ENCODE results near the gene COX8A.
"Not testable (repeated sequence)": the region's sequence is repeated elsewhere in the genome, so short reads cannot be mapped to it uniquely, and the experiment has no call there.

Gene COX8A

GRCh38 chr11:63974259-63975143 is at the start of gene COX8A:
TSS of gene COX8A (plus strand) at chr11:63974620. CDS start at chr11:63974681, 61 bp downstream.
- DNase-seq (ENCODE audit: low read depth in 2 of 3, low spot score in 1 of 3): peak; percentile 92 to 95 (median 95)

DNA sequence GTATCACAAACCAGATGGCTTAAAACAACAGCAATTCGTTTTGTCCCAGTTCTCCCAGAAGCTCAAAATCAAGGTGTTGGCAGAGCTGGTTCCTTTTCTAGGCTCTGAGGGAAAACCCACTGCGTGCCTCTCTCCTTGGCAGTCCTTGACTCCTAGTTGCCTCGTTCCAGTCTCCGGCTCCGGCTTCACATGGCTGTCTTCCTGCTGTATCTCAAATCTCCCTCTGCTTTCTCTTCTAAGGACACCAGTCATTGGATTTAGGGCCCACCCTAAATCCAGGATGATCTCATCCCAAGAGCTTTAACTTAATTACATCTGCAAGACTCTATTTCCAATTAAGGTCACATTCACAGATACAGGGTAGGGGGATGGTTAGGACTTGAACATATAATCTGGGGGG is 44.8 kb upstream of the COX8A start:
- no peak for DNase-seq (ENCODE audit: low read depth in 2 of 3, low spot score in 1 of 3)

DNA sequence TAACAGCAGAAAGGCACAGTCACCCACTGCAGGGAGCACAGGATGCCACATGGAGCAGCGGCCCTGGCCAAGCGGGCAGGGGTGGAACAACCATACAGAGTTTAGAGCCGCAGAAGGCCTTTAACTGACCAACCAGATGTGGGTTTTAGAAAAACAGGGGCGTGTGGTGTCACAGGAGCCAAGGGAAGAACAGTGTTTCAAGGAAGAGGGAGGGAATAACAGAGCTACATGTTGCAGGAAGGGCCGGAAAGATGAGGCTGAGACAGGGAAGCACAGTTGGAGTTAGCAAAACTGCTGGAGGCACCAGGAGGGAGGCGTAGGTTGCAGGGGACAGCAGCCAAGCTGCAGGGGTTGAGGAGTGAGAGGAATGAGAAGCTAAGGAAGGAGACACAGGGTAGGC is 43.4 kb upstream of the COX8A start:
- no peak for DNase-seq (ENCODE audit: low read depth in 2 of 3, low spot score in 1 of 3)

GRCh38 chr11:63931876-63932275 is 42.5 kb upstream of the COX8A start:
- DNase-seq (ENCODE audit: low read depth in 2 of 3, low spot score in 1 of 3): no peak

- no peak for DNase-seq (ENCODE audit: low read depth in 2 of 3, low spot score in 1 of 3)
Observed at GRCh38 chr11:63933459-63933858, 41.0 kb upstream of the COX8A start.

- no peak for DNase-seq (ENCODE audit: low read depth in 2 of 3, low spot score in 1 of 3)
Observed at GRCh38 chr11:63937713-63938478, 36.5 kb upstream of the COX8A start.

DNA sequence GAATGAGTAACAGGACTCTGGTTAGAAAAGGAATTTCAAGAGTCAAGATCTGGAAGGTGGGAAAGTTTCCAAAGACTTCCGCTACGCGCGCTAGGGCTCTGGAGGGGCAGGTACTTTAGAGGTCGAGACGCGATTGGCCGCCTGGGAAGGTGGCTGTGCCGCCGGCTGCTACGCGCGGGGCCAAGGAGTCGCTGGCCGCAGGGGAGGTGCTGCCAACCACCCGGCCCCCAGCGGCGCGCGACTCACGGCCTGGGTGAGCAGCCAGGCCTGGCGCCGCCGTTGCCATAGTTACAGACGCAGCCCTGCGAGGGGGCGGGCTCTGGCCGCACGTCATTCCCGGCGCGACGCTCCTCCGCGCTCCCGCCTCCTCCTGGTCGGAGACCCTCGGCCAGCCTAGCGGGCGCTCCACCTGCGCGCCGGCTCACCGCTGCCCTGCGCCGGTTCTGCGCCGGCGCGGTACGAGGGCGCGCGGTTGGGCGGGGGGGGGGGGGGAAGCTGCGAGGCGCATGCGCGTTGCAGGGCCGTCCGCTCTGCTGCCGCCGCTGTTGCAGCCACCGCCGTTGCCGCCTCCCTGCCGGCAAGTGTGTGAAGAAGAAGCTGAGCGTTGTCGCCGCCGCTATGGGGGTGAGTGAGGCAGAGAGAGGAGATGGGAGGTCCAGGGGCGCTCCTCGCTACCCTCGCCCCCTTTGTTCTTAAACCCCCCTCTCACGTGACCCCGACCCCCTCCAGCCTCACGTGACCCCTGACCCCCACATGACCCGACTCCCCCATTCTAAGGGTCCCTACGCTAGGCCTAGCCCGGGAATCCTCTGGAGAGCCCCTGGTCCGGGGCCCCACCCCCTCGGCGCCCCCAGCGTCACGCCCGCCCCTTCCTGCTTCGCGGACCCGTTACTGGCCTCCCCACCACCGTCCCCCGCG is 35.7 kb upstream of the COX8A start, which contains the start of gene NAA40:
TSS of gene NAA40 (plus strand) at position 524 of the 918 bp plus-strand sequence. CDS start at position 619, 95 bp downstream.
- peak; percentile 87 to 93 (median 92) for DNase-seq (ENCODE audit: low read depth in 2 of 3, low spot score in 1 of 3)

DNA sequence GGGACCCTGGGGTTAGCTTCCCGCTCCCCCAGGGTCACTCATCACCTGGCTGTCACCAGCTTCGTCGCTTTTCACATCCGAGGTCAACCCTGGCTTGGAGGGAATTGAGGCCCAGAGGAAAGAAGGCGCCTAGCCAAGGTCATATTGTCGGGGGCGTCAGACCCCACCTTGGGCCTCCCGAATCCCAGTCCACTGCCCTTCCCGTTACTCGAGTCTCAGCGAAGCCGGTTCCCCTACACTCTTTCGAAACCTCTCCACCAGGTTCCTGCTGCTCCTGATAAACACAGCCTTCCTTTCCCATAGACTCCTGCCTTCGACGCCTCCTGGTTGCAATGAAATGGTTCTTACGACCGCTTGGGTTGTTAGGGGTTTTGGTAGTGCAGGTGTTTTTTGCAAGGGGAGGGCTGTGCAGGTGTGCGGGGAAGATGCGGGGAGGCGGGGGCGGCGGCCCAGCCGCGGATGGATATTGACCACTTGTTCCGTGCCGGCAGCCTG is 35.0 kb upstream of the COX8A start:
- DNase-seq (ENCODE audit: low read depth in 2 of 3, low spot score in 1 of 3): no peak

- no peak for DNase-seq (ENCODE audit: low read depth in 2 of 3, low spot score in 1 of 3)
Observed at GRCh38 chr11:63940786-63941185, 33.6 kb upstream of the COX8A start.

DNA sequence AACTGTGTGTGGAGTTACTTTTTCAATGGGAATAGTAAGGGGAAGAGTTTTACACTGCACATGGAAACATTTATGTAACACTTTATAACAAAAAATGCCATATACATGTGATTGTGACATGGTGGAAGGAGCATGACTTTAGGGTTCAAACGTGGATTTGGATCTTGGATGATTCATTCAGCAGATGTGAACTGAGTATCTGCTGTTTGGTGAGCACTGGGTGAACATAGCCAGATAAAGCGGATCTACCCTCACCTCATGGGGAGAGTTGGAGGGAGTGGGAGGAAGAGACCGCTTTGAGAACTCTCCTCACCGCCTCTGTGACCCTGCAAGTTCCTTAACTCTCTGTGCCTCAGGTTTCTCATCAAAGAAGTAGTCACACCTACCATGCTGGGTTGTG is 32.5 kb upstream of the COX8A start:
- no peak for DNase-seq (ENCODE audit: low read depth in 2 of 3, low spot score in 1 of 3)

- no peak for DNase-seq (ENCODE audit: low read depth in 2 of 3, low spot score in 1 of 3)
Observed at GRCh38 chr11:63942803-63943202, 31.6 kb upstream of the COX8A start.

GRCh38 chr11:63944987-63945386 is 29.4 kb upstream of the COX8A start:
- DNase-seq (ENCODE audit: low read depth in 2 of 3, low spot score in 1 of 3): no peak

- peak; percentile 17 to 32 (median 30) for DNase-seq (ENCODE audit: low read depth in 2 of 3, low spot score in 1 of 3)
Observed at GRCh38 chr11:63945477-63946163, 28.8 kb upstream of the COX8A start.

DNA sequence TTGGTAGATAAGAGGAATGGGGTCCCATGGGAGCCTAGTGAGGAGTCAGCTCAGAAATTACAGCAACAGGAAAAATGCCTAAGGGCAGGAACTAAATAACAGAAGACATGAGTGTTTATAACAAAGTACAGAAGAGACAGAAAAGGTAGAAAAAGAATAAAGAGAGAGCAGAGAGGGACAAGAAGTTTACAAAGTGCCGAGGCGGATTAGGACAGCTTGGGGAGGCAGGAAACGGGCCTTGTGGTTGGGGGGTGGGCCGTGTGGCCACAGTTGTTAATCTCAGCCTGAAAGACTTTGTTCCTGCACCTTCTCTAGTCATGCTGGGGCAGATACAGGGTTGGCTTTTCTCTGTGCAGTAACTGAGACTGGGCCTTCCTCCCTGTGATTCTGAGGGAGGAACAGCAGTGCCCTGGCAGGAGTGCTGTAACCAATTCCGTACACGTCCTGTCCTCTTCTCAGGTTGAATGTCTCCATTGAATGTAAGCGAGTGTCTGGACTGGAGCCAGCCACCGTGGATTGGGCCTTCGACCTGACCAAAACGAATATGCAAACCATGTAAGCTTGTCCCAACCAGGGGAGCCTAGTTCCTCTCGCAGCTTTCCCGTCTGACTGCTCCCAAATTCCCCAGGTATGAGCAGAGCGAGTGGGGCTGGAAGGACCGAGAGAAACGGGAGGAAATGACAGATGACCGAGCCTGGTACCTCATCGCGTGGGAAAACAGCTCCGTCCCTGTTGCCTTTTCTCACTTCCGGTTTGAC is 22.5 kb upstream of the COX8A start:
- DNase-seq (ENCODE audit: low read depth in 2 of 3, low spot score in 1 of 3): no peak

DNA sequence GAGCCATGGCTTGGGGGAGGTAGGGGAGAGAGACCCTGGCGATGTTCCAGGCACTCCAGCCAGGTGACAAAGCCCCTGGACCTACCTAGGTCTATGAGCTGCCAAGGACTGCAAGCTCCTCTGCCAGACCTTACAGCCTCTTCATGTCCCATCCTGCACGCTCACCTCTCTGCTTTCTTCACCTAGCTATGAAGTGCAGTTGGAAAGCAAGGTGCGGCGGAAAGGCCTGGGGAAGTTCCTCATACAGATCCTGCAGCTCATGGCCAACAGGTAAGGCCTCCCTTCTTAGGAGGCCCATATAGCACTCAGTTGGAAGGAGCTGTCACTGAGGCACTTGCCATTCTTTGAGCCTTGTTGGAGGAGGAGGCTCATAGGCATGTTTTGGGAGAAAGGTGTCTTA is 21.9 kb upstream of the COX8A start:
- no peak for DNase-seq (ENCODE audit: low read depth in 2 of 3, low spot score in 1 of 3)

GRCh38 chr11:63958008-63958407 is 16.4 kb upstream of the COX8A start:
- DNase-seq (ENCODE audit: low read depth in 2 of 3, low spot score in 1 of 3): no peak

GRCh38 chr11:63961608-63962412 is 12.6 kb upstream of the COX8A start:
- no peak for DNase-seq (ENCODE audit: low read depth in 2 of 3, low spot score in 1 of 3)

- not testable (repeated sequence) for DNase-seq (ENCODE audit: low read depth in 2 of 3, low spot score in 1 of 3)
Observed at GRCh38 chr11:63963895-63964294, 10.5 kb upstream of the COX8A start.

GRCh38 chr11:63966444-63966843 is 8.0 kb upstream of the COX8A start:
- DNase-seq (ENCODE audit: low read depth in 2 of 3, low spot score in 1 of 3): no peak

All from stimulated activated CD4-positive, alpha-beta T cell treated with anti-CD3 and anti-CD28 coated beads, Interleukin-12 subunit alpha, Interleukin-12 subunit beta, amount 100 ng/mL, for 48 hours (primary cell).